ENCODE data around the gene GPC5. TPM values are rescaled to one million over a fixed set of nuclear protein-coding genes. Genes with fewer than 3 reads are reported as not detected.

The GPC5 gene
- total and polyA plus RNA-seq, 2 of the 8 experiments (the other 6 are each of a cell fraction or from before 2014, with no cell fraction given), result 0.20 to 0.39 TPM

DNA sequence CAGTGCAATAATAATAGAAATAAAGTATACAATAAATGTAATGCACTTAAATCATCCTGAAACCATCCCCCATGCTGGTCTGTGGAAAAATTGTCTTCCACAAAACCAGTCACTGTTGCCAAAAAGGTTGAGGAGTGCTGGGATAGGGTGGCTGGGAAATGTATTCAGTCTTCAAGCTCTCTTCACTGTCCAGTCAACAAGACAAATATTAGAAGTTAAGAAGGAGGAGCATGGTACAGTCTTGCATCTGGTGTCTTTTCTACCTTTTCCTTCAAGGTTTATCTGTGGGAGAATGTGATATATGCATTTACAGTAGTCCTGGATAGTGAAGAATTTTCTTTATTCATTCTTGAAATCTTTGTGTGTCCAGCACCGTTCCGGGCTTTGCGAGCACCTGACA, 203.4 kb downstream of the GPC5 start:
- Histone ChIP-seq H3K4ac (replicated peaks; ENCODE audit: insufficient read length, low read depth, low read length) (no peak overlapping the region), H3K27me3 (replicated peaks in 1 of 4; ENCODE audit: control insufficient read depth in 3 of 4, extremely low read depth in 1 of 4, insufficient read depth in 3 of 4, low read length in 3 of 4) (no peaks in the 10 kb centered on the region), H2BK5ac (ENCODE audit: low read depth, low read length) (no peak overlapping the region), H3K18ac (ENCODE audit: extremely low read depth, low read length) (no peak overlapping the region), H3K79me1 (ENCODE audit: low read depth, low read length) (no peaks in the 10 kb centered on the region), H3K14ac (ENCODE audit: insufficient read length) (no peak overlapping the region), H3K4me1 (replicated peaks in 1 of 4; ENCODE audit: control insufficient read depth in 3 of 4, insufficient read depth in 4 of 4, low read length in 3 of 4) (no peaks in the 10 kb centered on the region), H3K36me3 (ENCODE audit: control insufficient read depth in 2 of 4, insufficient read depth in 4 of 4, low read length in 3 of 4) (no peaks in the 10 kb centered on the region), H2BK15ac (ENCODE audit: low read length) (no peak overlapping the region), H3K9ac (replicated peaks in 1 of 4; ENCODE audit: extremely low read depth in 1 of 4, low read depth in 3 of 4, low read length in 3 of 4) (no peak overlapping the region), H3K79me2 (ENCODE audit: control insufficient read depth in 1 of 2, insufficient read depth in 2 of 2, low read length in 2 of 2) (no peaks in the 10 kb centered on the region), H2AFZ (ENCODE audit: low read length) (no peak overlapping the region), H4K20me1 (replicated peaks in 1 of 2; ENCODE audit: control insufficient read depth in 1 of 2, insufficient read depth in 2 of 2, low read length in 2 of 2) (no peaks in the 10 kb centered on the region), H2BK120ac (replicated peaks; ENCODE audit: low read depth, low read length) (no peak overlapping the region), H3K27ac (ENCODE audit: low read depth, low read length) (no peak overlapping the region), H3K23ac (ENCODE audit: insufficient read length) (no peak overlapping the region), H2BK12ac (ENCODE audit: low read depth, low read length) (no peak overlapping the region), H3K4me2 (ENCODE audit: insufficient read depth in 1 of 2, low read depth in 2 of 2, low read length in 2 of 2) (no peak overlapping the region), H4K8ac (ENCODE audit: extremely low read depth, insufficient read depth, low read length) (no peak overlapping the region), H2BK20ac (ENCODE audit: low read length) (no peak overlapping the region), H4K91ac (replicated peaks; ENCODE audit: insufficient read length, low read length) (no peak overlapping the region), H2AK5ac (ENCODE audit: low read depth, low read length) (no peak overlapping the region), H3K9me3 (ENCODE audit: insufficient read depth in 2 of 2, low read depth in 1 of 2, low read length in 1 of 2) (no peaks in the 10 kb centered on the region), H3K56ac (replicated peaks; ENCODE audit: insufficient read length, low read depth, low read length) (no peak overlapping the region), H3K23me2 (ENCODE audit: low read depth, low read length) (no peaks in the 10 kb centered on the region), H3K4me3 (ENCODE audit: extremely low read depth in 1 of 4, insufficient read depth in 2 of 4, low read depth in 3 of 4, low read length in 4 of 4) (no peak overlapping the region), H4K5ac (ENCODE audit: insufficient read length, low read depth, low read length) (no peak overlapping the region)
- CTCF ChIA-PET (ENCODE audit: partially characterized antibody), result interaction anchor here (0.6 kb wide), 1 partner anchor 310 kb away, joined by 3 read pairs; no protein-coding TSS in a partner anchor
- POLR2A ChIA-PET (ENCODE audit: partially characterized antibody), result interaction anchor here (0.6 kb wide), 1 partner anchor 24 kb away, joined by 3 read pairs; no protein-coding TSS in a partner anchor
- 95% methylated on average over 3 of the region's 3 CpGs; no CpG with 5 or more reads in 1 of the 2 experiments for WGBS, 2 experiments (ENCODE audit: extremely low coverage in 1 of 2, insufficient coverage in 1 of 2, insufficient read length in 1 of 2, insufficient replicate concordance in 2 of 2, low coverage in 1 of 2, low lambda C conversion rate in 2 of 2, missing lambda C conversion rate in 1 of 2)
- DNase-seq (ENCODE audit: low read depth in 1 of 2, low spot score in 2 of 2) (no peak), FAIRE-seq (no peak)
- no peak for TF ChIP-seq CREB1 (IDR thresholded peaks at IDR 0.05)

All from H1 (cell line).